Measurements from ENCODE around the gene RGS19. TPM values are rescaled to one million over a fixed set of nuclear protein-coding genes. Genes with fewer than 3 reads are reported as not detected.

Gene RGS19
- total RNA-seq, 1 donor from 2014 or later = 9.5 TPM

DNA sequence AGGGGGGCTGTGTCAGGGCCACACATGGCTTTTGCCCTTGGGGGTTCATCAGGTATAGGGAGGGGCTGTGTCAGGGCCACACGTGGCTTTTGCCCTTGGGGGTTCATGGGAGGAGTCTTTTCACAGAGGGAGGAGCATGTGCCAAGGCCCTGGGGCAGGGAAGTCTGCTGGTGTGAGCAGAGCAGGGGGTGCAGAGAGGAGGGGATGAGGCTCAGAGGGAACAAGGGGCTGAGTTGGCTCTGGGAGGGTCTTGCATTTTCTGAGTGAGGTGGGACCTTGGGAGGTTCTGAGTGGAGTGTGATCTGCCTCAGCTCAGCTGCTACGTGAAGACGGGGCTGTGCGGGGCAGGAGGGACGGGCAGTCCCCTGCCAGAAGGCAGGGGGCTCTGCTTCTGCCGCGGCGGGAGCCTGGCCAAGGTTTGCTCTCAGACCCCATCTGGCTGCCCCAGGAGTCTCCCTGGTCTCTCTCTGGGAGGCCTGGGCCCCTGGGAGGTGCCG is 23.9 kb downstream of the RGS19 start:
- no peak overlapping the region for H3K4me3 Mint-ChIP-seq
- no peak for DNase-seq (ENCODE audit: extremely low spot score, unreplicated experiment)
- no peaks in the 10 kb centered on the region for H3K36me3 Mint-ChIP-seq
- H3K27ac Mint-ChIP-seq = no peak overlapping the region
- H3K9me3 Mint-ChIP-seq = no peaks in the 10 kb centered on the region
- peaks cover 18% of the 10 kb centered on the region for H3K4me1 Mint-ChIP-seq (ENCODE audit: unreplicated experiment)
- H3K27me3 Mint-ChIP-seq = peaks cover 22% of the 10 kb centered on the region
- TF ChIP-seq, protein P1, sequence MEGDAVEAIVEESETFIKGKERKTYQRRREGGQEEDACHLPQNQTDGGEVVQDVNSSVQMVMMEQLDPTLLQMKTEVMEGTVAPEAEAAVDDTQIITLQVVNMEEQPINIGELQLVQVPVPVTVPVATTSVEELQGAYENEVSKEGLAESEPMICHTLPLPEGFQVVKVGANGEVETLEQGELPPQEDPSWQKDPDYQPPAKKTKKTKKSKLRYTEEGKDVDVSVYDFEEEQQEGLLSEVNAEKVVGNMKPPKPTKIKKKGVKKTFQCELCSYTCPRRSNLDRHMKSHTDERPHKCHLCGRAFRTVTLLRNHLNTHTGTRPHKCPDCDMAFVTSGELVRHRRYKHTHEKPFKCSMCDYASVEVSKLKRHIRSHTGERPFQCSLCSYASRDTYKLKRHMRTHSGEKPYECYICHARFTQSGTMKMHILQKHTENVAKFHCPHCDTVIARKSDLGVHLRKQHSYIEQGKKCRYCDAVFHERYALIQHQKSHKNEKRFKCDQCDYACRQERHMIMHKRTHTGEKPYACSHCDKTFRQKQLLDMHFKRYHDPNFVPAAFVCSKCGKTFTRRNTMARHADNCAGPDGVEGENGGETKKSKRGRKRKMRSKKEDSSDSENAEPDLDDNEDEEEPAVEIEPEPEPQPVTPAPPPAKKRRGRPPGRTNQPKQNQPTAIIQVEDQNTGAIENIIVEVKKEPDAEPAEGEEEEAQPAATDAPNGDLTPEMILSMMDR (conservative IDR thresholded peaks at IDR 0.05) = no peak

DNA sequence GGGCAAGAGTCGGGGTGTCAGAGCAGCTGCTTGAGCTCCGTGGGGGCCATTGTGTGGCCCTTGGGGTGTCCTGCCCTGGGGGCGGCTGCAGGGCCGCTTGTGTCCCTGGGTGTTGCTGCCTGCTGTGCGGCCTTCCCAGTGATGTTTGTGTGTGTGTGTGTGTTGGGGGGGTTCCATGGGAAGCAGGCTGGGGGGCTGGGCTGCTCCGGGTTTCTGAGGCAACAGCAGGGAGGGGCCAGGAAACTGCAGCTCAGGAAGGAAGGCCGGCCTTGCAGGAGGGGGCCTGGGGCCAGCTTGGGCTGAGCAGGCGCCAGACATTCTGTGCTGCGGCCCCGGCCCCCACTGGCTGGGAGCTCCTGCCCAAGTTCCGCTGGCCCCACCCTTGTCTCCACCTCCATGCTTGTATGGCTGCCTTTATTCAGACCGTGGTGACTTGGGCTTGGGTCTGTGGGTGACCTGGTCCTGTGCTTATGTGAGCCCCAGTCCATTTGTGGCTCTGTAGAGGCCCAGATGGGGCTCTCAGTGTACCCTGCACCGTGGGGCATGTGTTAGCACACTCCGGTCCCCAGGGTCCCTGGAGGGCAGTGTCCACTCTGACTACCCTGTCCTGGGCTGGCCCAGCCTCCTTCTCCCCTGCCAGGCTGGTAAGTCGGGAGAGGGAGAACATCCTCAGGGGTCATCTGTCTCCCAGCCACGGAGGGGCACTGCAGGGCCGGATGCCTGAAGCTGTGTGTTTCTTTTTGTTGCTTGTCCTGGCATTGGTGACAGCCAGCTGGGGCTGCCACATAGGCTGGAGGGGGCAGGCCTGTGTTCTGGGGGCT is 25.3 kb downstream of the RGS19 start:
- H3K9me3 Mint-ChIP-seq = no peaks in the 10 kb centered on the region
- no peak for DNase-seq (ENCODE audit: extremely low spot score, unreplicated experiment)
- no peak overlapping the region for H3K27ac Mint-ChIP-seq
- peaks cover 13% of the 10 kb centered on the region for H3K4me1 Mint-ChIP-seq (ENCODE audit: unreplicated experiment)
- peaks cover 26% of the 10 kb centered on the region for H3K27me3 Mint-ChIP-seq
- no peaks in the 10 kb centered on the region for H3K36me3 Mint-ChIP-seq
- TF ChIP-seq, protein P1 (conservative IDR thresholded peaks at IDR 0.05) = peak; percentile 48
- no peak overlapping the region for H3K4me3 Mint-ChIP-seq

DNA sequence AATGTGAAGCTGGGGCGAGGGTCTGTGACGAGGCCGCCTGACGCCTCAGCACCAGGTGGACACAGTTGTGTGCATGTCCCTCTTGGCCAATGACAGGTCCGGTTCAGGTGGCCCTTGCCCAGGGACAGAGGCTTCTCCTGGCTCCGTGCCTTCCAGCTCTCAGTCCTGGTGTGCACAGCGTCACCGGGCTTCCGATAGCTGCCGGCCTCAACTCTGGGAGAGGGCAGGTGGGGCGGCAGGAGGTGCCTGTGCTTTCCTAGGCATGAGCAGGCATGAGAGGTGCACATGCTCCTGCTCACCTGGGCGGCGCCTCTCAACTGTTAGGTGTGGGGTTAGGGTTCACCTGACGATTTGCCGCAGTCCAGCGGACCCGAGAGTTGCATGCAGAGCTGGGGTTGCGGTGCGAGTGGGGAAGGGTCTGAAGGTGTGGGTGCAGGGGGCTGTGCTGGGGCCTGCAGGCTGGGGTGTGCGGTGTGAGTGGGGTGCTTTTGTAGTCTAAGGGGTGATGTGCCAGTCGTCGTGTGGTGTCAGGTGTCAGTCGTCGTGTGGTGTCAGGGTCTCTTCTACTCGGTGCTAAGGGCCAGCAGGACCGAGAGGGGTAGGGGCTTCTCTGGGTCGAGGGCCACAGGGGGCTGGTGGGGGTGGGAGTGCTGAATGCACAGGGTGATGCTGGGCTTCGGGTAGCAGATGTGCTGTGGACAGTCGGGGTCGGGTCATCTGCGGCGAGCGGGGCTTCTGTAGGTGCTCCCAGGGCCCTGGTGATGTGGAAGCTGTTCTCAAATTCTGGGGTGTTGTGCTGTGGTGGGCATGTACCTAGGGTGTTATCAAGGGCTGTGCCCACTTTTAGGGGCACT is 26.1 kb downstream of the RGS19 start:
- no peak for DNase-seq (ENCODE audit: extremely low spot score, unreplicated experiment)
- Mint-ChIP-seq H3K4me3 (no peak overlapping the region), H3K4me1 (ENCODE audit: unreplicated experiment) (peaks cover 13% of the 10 kb centered on the region), H3K27ac (peak overlapping the region; percentile 39), H3K27me3 (peaks cover 28% of the 10 kb centered on the region), H3K36me3 (no peaks in the 10 kb centered on the region), H3K9me3 (no peaks in the 10 kb centered on the region)
- TF ChIP-seq, protein P1 (conservative IDR thresholded peaks at IDR 0.05) = no peak

DNA sequence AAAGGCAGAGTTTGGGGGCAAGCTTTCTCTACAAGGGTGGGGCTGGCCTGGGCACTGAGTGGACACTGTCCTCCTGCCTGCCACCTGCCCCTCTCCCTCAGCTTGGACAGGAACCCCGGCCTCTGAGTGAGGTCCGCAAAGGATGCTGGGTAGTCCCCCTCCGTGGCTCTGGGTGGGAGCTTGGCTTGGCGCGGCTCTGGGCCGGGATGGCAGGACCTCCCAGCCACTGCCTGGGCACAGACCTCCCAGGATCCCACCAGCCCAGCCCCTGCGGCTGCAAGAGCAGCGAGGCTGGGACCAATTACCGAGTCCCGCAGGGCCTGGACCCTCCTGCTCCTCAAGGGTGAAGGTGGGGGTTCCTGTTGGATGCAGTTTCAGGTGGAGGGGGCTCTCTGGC is 27.0 kb downstream of the RGS19 start:
- DNase-seq (ENCODE audit: extremely low spot score, unreplicated experiment) = no peak
- Mint-ChIP-seq H3K4me1 (ENCODE audit: unreplicated experiment) (peaks cover 13% of the 10 kb centered on the region), H3K27me3 (peaks cover 36% of the 10 kb centered on the region), H3K27ac (no peak overlapping the region), H3K36me3 (no peaks in the 10 kb centered on the region), H3K4me3 (no peak overlapping the region), H3K9me3 (no peaks in the 10 kb centered on the region)
- TF ChIP-seq, protein P1 (conservative IDR thresholded peaks at IDR 0.05) = no peak

DNA sequence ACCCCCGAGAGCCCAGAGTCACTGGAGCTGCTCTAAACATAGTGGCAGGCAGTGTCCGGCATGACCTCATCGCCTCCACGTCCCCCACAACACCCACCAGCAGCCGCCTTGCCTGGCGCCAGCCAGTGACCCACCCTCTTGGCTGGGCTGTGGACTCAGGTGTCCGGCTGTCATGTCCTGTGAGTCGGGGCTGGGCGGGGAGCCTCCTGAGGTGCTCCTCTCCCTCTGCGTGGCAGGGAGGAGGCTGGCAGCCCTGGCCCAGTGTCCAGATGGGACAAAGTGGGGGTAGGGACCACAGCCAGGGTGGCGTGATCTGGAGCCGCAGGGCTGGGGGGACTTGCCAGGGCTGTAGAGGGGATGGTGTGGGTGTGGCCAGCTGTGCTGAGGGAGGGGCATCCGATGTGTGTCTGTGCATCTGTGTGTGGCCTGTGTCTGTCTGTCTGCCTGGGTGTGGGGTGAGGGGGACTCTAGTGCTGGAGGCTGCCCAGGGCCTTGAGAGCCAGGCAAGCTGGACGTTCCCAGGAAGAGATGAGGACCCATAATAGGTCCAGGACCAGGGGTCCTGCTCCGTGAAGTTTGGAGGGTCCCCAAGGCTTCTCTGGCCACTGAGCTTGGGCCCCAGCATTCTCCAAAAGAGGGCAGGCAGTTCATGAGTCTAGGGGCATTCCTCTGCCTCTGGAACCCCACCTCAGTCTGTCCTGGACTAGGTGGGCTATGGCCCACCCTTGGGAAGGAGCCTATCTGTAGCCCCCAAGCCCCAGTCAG is 27.6 kb downstream of the RGS19 start:
- no peak overlapping the region for H3K27ac Mint-ChIP-seq
- no peaks in the 10 kb centered on the region for H3K9me3 Mint-ChIP-seq
- H3K4me1 Mint-ChIP-seq (ENCODE audit: unreplicated experiment) = peaks cover 13% of the 10 kb centered on the region
- TF ChIP-seq, protein P1 (conservative IDR thresholded peaks at IDR 0.05) = no peak
- no peak overlapping the region for H3K4me3 Mint-ChIP-seq
- no peaks in the 10 kb centered on the region for H3K36me3 Mint-ChIP-seq
- DNase-seq (ENCODE audit: extremely low spot score, unreplicated experiment) = no peak
- H3K27me3 Mint-ChIP-seq = peaks cover 42% of the 10 kb centered on the region
